Stimulated activated CD8-positive, alpha-beta memory T cell treated with anti-CD3 and anti-CD28 coated beads, Interleukin-2, amount 100 ng/mL, for 1 hour (primary cell): ENCODE results near the gene TEN1.
A peak's percentile ranks its signal among the peaks of the same experiment; 100 is the strongest.
"Not testable (repeated sequence)": the region's sequence is repeated elsewhere in the genome, so short reads cannot be mapped to it uniquely, and the experiment has no call there.

ENCODE experiments used
- DNase-seq, 2 donors: peaks; one replicate each; pipeline ENCODE4 v3.0.0-alpha.2; 2020; ENCODE audit warnings: low read depth in 2 of 2

Gene TEN1, protein sequence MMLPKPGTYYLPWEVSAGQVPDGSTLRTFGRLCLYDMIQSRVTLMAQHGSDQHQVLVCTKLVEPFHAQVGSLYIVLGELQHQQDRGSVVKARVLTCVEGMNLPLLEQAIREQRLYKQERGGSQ

DNA sequence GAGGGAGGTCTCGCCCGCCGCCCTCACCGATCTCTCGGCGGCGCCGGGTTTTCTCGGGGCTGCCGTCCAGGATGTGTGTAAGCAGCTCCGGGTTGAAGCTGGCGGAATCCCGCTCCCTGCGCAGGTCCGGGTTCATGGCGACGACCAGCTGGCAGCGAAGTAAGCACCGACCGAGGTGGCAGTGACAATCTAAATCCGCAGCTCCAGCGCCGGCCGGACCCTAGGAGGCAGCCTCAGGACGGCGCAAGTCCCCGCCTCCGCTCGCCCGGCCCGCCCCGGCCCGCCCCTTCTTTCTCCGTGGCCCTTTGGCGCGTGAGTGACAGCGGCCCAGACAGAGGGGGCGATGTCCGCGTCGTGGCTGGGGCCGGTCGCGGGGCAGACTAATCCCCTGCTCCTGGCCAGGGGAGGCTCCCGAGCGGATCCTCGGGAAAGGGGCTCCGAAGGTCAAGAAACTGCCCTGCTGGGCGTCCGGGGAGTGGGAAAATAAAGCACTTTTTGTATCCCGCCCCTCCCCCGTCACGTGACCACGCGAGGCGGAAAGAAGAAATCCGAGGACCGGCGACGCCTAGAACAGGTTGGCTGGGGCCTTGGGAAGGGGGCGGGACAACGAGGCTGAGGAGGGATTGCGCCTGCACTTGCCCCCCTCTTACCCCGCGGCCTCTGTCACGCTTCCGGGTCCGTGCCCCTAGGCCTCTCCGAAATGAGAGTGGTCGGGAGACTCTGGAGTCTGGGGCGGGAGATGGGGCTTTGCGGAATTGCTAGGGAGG lies at the start of gene TEN1, which contains the start of gene ACOX1:
TSS of gene TEN1 (plus strand) at position 303 of the 767 bp plus-strand sequence. CDS start 6,953 bp downstream, outside the sequence.
TSS of gene ACOX1 (minus strand) at position 229 of the 767 bp plus-strand sequence. CDS start at position 136, 93 bp downstream.
- peak; percentile 86 to 92 for DNase-seq

DNA sequence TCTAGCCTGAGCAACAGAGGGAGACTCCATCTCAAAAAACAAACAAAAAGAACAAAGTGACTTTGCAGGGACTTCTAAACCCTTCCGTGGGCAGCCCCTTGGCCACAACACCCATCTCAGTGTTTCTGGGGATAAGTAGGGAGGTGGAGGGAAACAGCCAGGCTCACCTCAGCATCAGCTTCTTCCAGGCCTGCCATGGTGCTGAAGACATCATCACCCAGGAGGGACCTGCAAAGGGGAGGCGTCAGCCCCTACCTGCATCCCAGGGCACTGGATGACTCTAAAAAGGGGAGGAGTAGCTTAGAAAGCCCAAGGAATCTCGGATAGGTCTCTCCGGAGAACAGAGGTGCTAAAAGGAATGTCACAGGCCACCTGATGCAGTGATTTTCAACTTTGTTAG lies 48.0 kb upstream of the TEN1 start:
- no peak for DNase-seq

DNA sequence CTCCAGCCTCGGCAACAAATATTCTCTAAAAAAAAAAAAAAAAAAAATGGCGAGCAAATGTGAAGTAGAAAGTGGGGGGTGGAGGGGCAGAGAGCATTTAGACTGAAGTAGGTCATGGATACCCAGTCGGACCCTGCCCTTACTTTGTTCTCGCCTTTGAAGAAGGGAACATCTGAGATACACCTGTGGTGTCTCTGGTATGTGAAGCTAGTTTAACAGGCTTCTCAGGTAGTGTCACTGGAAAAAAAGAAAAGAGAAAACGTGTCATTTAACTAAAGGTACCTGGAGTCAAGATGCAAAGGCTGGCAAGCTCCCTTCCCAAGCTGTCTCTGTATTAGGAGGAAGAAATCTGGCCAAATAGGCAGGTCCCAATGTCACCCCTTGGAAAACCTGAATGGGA lies 46.2 kb upstream of the TEN1 start:
- no peak for DNase-seq

DNA sequence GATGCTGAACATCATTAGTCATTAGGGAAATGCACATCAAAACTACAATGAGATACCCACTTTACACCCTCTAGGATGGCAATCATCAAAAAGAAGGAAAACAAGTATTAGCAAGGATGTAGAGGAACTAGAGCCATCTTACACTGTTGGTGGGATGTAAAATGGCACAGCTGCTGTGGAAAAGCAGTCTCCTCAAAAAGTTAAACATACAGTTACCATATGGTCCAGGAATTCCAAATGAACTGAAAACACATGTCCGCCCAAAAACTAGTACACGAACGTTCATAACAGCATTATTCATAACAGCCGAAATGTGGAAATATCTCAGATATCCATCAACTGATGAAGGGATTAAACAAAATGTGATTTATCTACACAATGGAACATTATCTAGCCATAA lies 45.2 kb upstream of the TEN1 start:
- DNase-seq, result no peak

DNA sequence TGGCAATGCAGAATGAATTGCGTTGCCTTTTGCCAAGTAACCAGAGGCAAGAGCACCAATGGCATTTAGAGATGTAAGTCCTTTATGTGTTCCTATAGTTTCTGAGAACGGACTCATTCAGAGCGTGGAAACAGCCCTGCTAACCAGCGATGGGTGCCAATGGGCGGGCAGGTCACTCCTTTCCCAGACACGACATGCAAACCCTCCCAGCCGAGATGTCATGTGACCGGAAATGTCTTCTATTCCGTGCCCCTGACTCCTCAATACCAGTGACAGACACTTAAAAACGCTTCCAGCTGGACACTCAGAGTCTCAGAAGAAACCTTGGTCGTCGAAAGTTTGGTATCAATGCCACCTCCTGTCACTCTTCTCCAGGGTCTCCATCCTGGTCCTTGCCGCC lies 41.4 kb upstream of the TEN1 start:
- DNase-seq, result no peak

DNA sequence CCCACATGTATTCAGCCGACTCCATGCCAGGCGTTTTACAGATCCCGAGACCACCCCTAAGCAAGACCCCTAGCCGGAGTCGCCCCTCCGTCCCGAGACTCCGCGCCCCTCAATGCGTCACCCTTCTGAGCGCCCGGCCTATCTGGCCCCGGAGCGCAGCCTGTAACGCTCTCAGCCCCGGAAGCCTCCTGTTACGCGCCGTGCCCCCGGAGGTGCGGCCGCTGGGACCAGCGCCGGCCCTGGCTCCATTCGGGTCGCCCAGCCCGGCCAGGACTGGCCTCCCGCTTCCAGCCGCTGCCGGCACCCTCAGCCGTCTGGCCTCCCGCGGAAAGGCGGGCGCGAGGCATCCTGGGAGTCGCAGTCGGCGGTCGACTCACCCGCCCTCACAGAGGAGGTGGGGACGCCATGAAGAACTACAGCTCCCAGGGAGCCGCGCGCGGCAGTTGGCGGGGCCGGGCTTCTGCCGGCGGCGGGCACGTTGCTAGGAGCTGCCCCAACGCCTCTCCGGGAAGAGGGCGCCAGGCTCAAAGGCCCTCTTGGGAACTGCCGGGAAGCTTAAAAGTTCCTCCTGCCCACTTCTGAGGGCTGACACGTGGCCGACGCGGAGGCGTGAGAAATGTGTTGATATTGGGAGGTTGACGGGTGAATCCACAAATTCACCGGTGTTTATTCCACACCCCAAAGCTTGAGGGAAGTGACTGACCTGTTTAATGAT lies 38.2 kb upstream of the TEN1 start, which contains the start of gene FBF1:
TSS of gene FBF1 (minus strand) at position 316 of the 715 bp plus-strand sequence. CDS start 2,893 bp downstream, outside the sequence.
- peak; percentile 74 for DNase-seq

DNA sequence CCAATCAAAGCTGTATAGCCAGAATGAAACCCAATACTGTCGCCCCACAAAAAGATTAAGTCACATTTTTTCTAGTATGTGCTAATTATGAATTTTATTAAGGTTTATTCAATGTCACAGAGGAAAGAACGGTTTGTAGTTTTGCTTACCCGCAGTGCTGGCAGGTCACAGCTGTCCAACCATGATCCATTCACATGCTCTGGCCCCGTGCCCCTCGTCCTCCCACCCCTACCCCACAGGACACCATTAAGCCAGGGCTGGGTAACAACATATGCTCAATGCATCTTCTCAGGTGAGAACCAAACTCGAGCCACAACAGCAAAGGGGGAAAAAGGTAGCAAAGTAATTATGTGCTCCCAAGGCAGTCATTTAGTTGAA lies 37.6 kb upstream of the TEN1 start:
- no peak for DNase-seq

DNA sequence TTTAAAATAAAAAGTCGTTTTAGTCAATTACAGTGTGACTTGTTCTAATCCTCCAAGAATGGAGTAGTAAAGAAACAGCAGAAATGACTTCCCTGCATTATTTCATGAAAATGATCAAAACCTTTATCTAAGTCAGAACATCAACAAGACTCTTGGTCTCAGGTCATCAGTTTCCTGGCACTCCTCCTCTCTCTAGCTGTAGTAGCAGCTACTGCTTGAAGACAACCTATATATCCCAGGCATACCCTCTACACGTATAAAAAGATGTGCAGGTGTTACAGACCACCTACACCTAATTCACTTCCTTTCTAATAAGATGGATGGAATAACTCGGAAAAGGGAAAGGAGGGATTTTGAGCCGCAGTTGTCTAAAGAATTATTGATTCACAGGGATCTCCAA lies 36.6 kb upstream of the TEN1 start:
- no peak for DNase-seq

DNA sequence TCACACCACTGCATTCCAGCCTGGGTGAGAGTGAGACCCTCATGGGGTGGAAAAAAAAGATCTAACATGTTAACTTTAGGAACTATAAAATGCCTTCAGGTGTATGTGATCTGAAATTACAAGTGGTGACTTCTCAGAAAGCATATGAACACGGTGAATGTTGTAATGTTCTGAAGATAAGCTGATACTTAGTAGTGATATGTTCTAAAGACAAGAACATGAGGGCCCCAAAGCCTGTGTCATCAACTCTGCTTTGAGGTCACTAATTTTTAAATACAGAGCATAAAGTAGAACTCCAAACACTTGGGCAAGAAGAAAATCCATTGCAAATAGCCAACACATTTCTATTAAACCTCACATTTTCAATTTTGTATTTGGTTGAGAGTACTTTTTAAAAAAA lies 35.5 kb upstream of the TEN1 start:
- DNase-seq, result no peak

DNA sequence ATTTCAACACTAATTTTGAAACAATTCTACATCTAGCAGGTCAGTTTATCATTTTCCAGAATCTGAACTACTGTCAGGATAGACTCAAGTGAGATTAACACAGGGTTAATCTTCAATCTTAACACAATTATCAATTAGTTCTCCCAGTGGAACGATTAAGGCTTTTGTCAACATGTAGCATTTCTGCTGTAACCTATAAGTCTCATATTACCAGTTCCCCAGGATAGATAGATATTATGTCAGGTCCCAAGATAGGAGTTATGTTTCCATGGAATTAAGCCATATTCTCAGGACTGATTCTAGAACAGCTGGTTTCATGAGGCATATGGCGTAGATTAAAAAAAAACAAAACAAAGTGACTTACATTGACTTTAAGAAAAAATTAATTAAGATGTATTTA lies 33.8 kb upstream of the TEN1 start:
- DNase-seq, result no peak

DNA sequence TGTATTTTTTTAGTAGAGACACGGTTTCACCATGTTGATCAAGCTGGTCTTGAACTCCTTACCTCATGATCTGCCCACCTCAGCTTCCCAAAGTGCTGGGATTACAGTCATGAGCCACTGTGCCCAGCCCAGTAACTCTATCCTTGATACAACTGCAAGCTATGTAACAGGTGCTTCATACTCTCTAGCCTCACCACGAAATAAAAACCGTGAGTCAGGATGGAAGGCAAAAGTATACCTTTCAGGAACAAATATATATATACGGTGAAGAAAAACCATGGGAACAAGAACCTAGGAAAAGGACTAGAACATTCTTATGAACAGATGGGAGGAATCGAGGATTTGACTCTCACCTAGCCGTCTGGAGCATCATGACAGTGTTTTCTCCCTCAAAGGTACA lies 28.6 kb upstream of the TEN1 start:
- no peak for DNase-seq

DNA sequence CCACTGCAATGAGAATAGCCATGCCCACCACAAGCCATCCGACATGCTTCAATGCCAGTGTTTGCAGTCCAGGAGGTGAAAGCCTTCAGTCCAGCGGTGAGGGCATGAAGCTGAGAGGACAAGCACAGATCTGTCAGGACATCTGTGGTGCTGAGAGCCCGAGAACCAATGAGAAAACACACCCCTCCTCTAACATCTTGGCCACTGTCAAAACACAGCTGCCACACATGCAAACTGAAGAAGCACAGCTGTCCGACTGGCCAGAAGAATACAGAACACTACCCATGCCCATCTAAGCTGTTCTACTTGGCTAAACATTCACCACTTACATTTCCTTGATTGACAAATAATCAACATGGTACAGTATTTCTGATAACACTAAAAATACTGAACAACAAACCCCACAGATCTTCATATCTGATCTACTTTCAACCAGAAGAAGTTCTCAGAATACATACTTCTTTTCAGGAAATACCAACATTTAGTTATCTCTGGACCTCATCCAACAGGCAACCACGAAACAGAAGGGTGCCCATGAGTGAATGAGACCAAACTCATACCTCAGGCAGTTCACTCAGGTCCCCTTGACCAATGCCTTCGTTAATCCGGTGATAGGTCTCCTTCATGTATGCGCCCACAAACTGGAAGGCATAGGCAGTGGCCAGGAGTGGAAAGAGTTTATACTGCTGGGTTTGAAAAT lies 28.0 kb upstream of the TEN1 start:
- no peak for DNase-seq

DNA sequence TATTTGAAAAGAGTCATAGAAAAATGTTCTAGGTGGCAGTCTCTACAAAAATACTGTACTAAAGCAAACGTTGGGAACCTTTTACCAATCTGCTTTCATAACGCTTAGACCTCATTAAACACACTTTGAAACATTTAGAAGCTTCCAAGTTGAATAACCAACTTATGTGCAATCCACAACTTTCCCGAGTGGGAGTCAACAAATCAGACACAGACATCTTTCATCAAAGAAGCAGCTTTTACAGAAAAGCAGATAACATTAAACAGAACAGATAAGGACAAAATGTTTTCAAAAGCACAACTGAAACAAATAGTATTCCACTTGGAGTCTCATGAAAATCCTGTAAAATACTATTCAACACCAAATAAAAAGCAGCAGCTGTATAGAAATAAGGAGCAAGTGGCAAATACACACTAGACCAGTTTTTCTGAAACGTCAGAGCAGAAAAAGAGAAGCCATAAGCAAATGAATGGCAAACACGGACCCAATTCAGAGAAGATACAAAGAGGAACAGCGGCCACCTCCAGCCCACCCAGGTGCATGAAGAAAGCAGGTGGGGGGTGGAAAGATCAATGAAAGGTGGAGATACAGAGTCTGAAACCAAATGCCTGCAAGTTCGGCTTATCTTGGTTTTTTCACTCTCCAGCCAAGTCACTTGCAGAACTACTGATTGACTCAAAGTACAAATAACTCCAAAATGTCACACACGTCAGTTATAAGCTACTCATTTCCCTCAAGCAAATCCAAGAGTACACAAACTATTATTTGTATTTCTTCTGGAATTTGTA lies 19.8 kb upstream of the TEN1 start:
- no peak for DNase-seq

DNA sequence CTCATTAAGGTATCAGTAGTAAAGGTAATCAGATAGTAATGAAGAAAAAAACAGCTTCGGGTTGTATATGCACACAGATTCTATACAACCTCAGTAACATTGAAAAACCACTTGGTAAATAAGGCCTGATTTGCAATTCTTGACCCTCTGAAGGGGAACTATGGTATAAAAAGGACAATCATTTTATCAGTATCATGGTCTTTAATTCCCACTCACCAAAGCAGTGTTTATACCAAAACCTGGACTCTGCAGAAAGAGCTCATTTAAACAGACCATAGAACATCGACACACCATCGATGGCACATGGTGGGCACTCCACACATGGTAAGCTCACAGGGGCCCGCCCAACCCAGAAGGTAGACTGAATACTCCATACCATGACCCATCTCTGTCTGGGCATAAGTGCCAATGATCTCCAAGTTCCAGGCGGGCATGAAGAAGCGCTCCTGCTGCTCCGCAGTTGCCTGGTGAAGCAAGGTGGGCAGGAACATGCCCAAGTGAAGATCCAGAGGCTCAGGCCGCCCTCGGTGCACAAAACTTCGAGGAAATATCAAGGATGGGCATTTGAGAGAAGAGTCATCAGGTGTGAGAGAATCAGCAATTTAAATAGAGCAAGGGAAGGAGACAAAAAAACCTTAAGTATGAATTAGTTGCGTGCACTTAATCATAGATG lies 19.1 kb upstream of the TEN1 start:
- no peak for DNase-seq

DNA sequence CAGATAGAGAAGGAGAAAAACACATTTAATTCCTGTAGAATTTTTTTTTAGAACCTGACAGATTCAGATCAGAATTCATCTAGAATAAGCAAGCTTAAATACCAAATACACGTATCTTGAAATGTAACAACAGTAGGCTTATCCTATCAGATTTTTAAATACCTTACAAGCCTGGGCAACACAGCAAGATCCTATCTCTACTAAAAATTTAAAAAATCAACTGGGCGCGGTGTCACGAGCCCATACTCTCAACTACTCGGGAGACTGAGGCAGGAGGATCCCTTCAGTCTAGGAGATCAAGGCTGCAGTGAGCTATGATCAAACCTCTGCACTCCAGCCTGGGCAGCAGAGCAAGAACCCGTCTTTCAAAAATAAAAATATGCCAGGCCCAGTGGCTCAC lies 13.6 kb upstream of the TEN1 start:
- no peak for DNase-seq

DNA sequence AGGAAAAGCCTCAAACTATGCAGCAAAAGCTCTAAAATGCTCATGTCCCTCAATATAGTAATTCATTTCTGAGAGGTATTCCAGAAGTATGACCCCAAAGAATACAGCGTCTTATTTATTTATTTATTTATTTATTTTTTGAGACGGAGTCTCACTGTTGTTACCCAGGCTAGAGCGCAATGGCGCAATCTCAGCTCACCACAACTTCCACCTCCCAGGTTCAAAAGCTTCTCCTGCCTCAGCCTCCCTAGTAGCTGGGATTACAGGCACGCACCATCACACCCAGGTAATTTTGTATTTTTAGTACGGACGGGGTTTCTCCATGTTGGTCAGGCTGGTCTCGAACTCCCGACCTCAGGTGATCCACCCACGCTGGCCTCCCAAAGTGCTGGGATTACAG lies 10.0 kb upstream of the TEN1 start:
- not testable (repeated sequence) for DNase-seq

DNA sequence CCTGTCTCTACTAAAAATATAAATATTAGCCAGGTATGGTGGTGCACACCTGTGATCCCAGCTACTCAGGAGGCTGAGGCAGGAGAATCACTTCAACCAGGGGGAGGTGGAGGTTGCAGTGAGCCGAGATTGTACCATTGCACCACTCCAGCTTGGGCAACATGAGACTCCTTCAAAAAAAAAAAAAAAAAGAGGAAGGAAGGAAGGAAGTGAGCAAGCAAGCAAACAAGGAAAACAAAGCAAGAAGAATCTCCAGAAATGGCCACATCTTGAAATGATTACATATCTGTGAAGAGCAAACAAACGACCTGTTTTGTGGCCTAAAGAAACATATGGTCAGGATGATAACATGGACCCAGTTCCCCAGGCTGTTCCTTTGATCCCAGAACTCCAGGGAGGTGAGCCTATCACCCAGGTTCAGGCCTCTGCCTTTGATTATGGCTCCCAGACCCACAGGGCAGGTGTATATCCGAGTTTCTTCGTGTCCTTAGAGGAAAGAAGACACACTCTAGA lies 9.0 kb upstream of the TEN1 start:
- DNase-seq, result no peak

DNA sequence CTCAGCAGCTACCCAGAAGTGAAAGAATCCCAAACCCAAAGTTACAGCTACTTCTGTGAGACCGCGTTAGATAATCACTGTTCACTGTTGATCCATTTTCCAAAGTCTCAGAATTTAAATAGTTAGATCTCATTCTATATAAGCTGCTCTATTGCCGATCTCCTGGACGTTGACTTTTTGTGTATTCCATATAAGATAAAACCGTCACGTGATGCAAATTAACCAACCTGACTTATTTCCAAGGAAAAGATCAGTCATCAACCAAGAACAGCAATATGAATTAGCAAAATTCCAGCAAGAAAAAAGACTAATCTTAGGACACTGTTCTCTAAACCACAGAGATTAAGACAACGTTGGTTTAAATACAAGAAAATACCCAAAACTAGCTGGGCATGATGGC lies 8.4 kb upstream of the TEN1 start:
- DNase-seq, result no peak

DNA sequence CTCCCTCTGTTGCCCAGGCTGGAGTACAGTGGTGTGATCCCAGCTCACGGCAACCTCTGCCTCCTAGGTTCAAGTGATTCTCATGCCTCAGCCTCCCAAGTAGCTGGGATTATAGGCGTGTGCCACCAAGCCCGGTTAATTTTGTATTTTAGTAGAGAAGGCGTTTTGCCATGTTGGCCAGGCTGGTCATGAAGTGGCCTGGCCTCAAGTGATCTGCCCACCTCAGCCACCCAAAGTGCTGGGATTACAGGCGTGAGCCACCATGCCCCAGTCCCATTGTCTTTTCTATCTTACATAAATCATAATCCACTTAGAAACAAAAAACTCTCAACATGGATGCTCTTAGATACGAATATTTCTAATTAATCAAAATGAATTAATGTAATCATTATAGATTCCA lies 3.9 kb upstream of the TEN1 start:
- not testable (repeated sequence) for DNase-seq

DNA sequence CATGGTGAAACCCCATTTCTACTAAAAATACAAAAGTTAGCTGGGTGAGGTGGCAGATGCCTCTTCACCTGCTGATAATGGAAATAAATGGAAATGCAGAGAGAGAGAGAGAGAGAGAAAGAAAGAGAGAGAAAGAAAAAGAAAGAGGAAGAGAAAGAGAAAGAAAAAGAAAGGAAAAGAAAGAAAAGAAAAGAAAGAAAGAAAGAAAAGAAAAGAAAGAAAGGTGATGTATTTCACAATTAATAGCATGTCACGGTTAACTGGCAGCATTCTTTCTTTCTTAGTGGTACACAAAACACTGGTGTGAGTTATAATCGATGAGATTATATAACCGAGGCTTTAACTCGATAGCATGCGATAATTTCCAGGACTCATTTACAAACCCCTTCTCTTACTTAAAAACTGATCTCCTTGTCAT lies 3.3 kb upstream of the TEN1 start:
- no peak for DNase-seq
